ACC112 (cell line): Measurements from ENCODE around the gene PITRM1.

ENCODE experiments used
- H2AFZ ChIP-seq: fragments of 200-600 bp; sonication (generic); one replicate; pipeline ENCODE4 v1.6.0; 2017; ENCODE audit warnings: antibody characterized with exemption, low read length; ENCODE audit not compliant: unreplicated experiment
- H3K27ac ChIP-seq: fragments of 200-600 bp; sonication (generic); 2 replicates; pipeline ENCODE4 v1.5.1; 2014; ENCODE audit warnings: low read depth, mild to moderate bottlenecking, antibody characterized with exemption, low read length, moderate library complexity
- H3K27me3 ChIP-seq: fragments of 200-600 bp; sonication (generic); 2 replicates; pipeline ENCODE4 v1.6.1; 2014; ENCODE audit warnings: mild to moderate bottlenecking, antibody characterized with exemption, low read length, moderate library complexity, mixed read lengths; ENCODE audit not compliant: insufficient read depth
- H3K36me3 ChIP-seq: fragments of 200-600 bp; sonication (generic); 2 replicates; pipeline ENCODE4 v1.6.1; 2016; ENCODE audit warnings: mild to moderate bottlenecking, antibody characterized with exemption, low read length, moderate library complexity, mixed read lengths; ENCODE audit not compliant: insufficient read depth
- H3K4me1 ChIP-seq: fragments of 200-600 bp; sonication (generic); one replicate; pipeline ENCODE4 v1.6.1; 2016; ENCODE audit warnings: low read length, mixed read lengths; ENCODE audit not compliant: insufficient read depth, unreplicated experiment, control insufficient read depth
- H3K4me3 ChIP-seq: fragments of 200-600 bp; sonication (generic); 2 replicates; pipeline ENCODE4 v1.5.1; 2014; ENCODE audit warnings: mild to moderate bottlenecking, low read depth, low read length
- H3K79me2 ChIP-seq: fragments of 200-600 bp; sonication (generic); one replicate; pipeline ENCODE4 v1.6.0; 2016; ENCODE audit warnings: low read length; ENCODE audit not compliant: control insufficient read depth, unreplicated experiment, insufficient read depth

The PITRM1 gene

GRCh38 chr10:3148994-3149393 lies 23.6 kb downstream of the PITRM1 start:
- H3K4me3 ChIP-seq: no peak overlapping the region
- no peak overlapping the region for H3K27ac ChIP-seq
- peaks cover 39% of the 10 kb centered on the region for H3K36me3 ChIP-seq
- H2AFZ ChIP-seq: no peak overlapping the region
- H3K79me2 ChIP-seq: no peaks in the 10 kb centered on the region
- H3K27me3 ChIP-seq: no peaks in the 10 kb centered on the region
- H3K4me1 ChIP-seq: no peaks in the 10 kb centered on the region

DNA sequence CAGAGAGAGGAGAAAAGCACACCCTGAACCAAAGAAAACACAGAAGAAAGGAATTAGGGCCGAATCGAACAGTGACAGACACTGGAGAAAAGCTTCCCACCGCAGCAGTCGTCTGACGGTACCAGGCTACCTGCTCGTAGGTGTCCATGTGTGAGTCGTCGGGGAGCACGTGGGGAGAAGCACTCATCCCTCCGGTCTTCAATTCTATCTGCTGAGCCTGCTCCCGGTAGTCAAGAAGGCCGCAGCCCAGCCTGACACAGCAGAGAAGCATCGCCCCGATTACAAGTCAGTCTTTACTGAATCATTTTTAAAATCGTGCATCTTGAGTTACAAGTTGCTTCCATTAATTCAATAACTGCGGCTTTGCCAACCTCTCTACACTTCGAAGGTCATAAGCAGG lies 24.5 kb downstream of the PITRM1 start:
- Histone ChIP-seq H2AFZ (no peak overlapping the region), H3K27me3 (no peaks in the 10 kb centered on the region), H3K27ac (no peak overlapping the region), H3K4me3 (no peak overlapping the region), H3K79me2 (no peaks in the 10 kb centered on the region), H3K36me3 (peaks cover 37% of the 10 kb centered on the region), H3K4me1 (no peaks in the 10 kb centered on the region)

- Histone ChIP-seq H3K27ac (no peak overlapping the region), H2AFZ (no peak overlapping the region), H3K4me1 (no peaks in the 10 kb centered on the region), H3K36me3 (peaks cover 35% of the 10 kb centered on the region), H3K27me3 (no peaks in the 10 kb centered on the region), H3K4me3 (no peak overlapping the region), H3K79me2 (no peaks in the 10 kb centered on the region)
Measured at GRCh38 chr10:3147117-3147820, 25.3 kb downstream of the PITRM1 start.

DNA sequence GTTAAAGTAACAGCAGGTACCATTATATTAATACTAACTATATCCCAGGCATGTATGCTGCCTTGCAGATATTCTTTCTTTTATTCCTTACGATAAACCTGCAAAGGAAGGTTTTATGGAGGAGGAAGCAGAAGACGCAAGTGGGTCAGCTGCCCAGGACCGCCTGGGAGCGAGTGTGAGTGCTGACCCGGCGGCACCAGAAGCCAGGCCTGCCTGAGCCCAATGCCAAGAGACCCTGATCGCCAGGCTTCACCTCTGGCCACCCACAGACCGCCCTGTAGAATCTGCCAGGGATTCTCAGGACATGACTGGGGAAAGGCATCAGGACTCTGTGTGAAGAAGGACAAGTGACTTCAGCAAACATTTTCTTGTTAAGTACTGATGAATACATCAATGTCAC lies 26.3 kb downstream of the PITRM1 start:
- H3K27me3 ChIP-seq: no peaks in the 10 kb centered on the region
- H3K4me1 ChIP-seq: no peaks in the 10 kb centered on the region
- H3K36me3 ChIP-seq: peaks cover 33% of the 10 kb centered on the region
- H2AFZ ChIP-seq: no peak overlapping the region
- H3K79me2 ChIP-seq: no peaks in the 10 kb centered on the region
- no peak overlapping the region for H3K27ac ChIP-seq
- H3K4me3 ChIP-seq: no peak overlapping the region

GRCh38 chr10:3145366-3145765 lies 27.2 kb downstream of the PITRM1 start:
- Histone ChIP-seq H3K27me3 (no peaks in the 10 kb centered on the region), H3K4me3 (no peak overlapping the region), H3K79me2 (no peaks in the 10 kb centered on the region), H3K4me1 (no peaks in the 10 kb centered on the region), H2AFZ (no peak overlapping the region), H3K36me3 (peaks cover 29% of the 10 kb centered on the region), H3K27ac (no peak overlapping the region)

DNA sequence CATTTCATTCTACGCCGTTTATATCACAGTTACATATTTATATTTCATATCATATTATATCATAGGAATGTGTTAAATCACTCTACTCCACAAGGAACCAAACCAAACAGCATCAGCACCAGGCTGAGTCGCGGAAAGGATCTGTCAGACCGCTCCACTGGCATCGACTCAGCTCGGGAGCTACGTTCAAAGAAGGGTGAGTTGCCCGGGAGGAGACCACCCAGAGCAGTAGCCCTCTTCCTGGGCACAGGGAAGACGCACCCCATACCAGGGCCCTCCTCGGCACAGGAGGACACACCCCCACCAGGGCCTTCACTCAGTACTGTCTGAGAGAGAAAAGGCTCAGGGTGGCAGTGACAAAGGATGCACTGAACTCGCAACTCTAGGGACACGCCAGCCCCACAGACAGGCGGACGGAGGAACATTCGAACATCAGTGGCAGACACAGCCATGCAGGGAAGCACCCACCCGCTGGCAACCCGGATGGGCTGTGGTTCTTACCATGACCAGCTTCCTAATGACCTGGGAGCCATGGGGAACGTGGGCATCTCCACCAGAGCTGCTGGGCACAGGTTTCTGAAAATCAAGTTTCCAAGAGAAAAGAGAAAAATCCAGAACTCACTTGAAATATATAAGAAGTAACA lies 28.7 kb downstream of the PITRM1 start:
- H3K79me2 ChIP-seq: no peaks in the 10 kb centered on the region
- H3K27me3 ChIP-seq: no peaks in the 10 kb centered on the region
- H3K27ac ChIP-seq: no peak overlapping the region
- H3K4me1 ChIP-seq: no peaks in the 10 kb centered on the region
- H2AFZ ChIP-seq: no peak overlapping the region
- H3K36me3 ChIP-seq: peaks cover 41% of the 10 kb centered on the region
- no peak overlapping the region for H3K4me3 ChIP-seq

DNA sequence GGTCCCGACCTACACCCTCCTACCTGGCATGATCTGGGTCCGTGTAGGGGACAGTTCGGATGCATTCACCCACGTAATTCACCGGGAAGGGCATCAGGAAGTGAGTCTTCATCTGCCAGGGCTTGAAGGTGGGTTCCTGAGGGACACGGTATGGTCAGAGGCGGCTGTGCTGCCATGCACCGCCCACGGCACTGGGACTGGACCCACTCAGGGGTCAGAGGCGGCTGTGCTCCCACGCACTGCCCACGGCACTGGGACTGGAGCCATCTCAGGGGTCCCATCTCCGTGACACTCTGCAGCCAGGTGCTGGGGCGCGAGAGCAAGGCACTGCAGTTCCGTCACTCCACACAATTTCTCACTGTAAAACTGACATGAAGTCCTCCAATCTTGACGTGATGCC lies 29.2 kb downstream of the PITRM1 start:
- Histone ChIP-seq H2AFZ (no peak overlapping the region), H3K27me3 (no peaks in the 10 kb centered on the region), H3K79me2 (no peaks in the 10 kb centered on the region), H3K27ac (no peak overlapping the region), H3K4me1 (no peaks in the 10 kb centered on the region), H3K36me3 (peaks cover 44% of the 10 kb centered on the region), H3K4me3 (no peak overlapping the region)

DNA sequence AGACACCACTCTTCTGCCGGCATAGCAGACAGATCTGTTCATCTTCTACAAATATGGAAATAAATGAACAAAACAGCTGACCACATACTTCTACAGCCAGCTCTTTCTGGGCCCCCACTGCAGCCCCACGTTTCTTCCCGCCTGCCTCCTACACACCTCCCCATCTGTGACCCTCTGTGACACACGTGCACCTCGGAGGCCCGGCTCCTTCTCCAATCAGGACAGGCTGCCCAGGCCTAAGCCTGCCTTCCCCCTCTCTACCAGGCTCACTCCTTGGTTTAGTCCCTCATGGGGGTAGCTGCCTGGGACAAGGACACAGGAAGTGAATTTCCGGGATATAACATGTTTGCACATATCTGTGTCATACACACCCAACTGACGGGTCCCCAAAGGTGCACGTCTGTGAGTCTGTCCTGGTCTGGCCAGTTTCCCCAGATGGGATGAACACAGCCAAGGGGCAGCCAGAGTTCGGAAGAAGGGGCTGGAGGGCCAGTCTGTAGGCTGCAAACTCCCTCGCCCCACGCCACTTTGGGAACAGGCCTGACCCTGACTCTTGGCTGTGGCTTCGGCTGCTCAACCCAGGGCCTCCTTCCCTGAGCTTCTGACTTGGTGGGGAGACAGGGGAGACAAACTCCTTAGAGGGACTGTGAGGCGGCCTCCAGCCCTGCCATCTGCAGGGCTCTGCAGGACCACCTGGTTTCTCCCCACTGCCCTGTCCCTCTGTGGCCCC lies 30.3 kb downstream of the PITRM1 start:
- H3K27me3 ChIP-seq: no peaks in the 10 kb centered on the region
- H3K27ac ChIP-seq: no peak overlapping the region
- no peak overlapping the region for H3K4me3 ChIP-seq
- no peak overlapping the region for H2AFZ ChIP-seq
- H3K36me3 ChIP-seq: peaks cover 46% of the 10 kb centered on the region
- H3K4me1 ChIP-seq: no peaks in the 10 kb centered on the region
- H3K79me2 ChIP-seq: no peaks in the 10 kb centered on the region

DNA sequence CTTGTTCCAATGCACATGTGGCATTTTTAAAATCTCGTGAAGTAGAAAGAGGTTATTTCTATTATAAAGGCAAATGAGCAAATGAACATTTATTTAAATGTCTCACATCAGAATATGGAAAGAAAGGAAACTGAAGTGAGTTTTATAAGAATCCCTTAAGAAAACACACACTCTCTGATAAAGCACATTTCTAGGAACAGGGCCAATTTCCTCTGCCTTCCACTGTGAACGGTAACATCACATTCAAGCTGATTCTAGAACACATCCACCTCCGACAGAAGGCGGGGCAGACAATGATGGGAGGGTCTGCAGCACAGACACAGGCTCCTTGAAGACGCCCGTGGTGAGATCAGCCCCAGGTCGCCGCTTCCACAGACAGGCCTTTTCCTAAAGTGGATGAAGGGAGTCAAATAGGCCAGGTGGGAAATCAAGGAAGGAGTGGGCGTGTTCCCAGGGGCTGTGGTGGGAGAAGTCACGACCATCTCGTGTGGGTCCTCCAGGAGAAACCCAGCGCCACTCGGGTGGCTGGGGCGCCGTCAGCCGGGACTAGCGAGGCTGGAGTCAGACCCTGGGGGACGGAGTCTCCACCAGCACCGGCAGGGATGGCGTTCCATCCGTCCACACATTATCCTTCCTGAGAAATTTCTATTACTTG lies 31.1 kb downstream of the PITRM1 start:
- H3K79me2 ChIP-seq: no peaks in the 10 kb centered on the region

DNA sequence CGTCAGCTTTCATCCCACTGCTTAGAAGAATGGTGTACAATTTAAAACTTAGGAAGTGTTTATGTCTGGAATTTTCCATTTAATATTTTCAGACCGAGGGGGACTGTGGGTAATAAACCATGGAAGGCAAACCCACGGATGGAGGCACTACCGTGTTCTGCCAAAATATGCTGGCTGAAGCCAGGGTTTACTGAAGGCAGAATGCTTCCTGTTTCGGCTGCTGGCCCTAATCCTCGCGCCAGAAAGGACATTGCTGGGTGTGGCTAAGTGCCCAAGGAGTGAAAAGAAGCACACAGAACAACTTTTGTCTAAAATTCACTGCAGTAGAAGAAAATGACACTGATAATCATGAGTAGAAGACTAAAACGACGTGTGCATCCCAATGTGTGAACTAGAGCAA lies 32.3 kb downstream of the PITRM1 start:
- H3K4me1 ChIP-seq: no peaks in the 10 kb centered on the region
- peaks cover 42% of the 10 kb centered on the region for H3K36me3 ChIP-seq
- H3K27ac ChIP-seq: no peak overlapping the region
- no peaks in the 10 kb centered on the region for H3K27me3 ChIP-seq
- no peak overlapping the region for H3K4me3 ChIP-seq
- H3K79me2 ChIP-seq: no peaks in the 10 kb centered on the region
- no peak overlapping the region for H2AFZ ChIP-seq

More for the DNA sequence above, 31.1 kb downstream of the PITRM1 start:
- Histone ChIP-seq H3K4me3 (no peak overlapping the region), H3K36me3 (peaks cover 44% of the 10 kb centered on the region), H3K27ac (no peak overlapping the region), H3K27me3 (no peaks in the 10 kb centered on the region), H2AFZ (no peak overlapping the region), H3K4me1 (no peaks in the 10 kb centered on the region)
